NCI-H345 (cell line): ENCODE results near the gene EZH1.
A peak's percentile ranks its signal among the peaks of the same experiment; 100 is the strongest.

Source experiments
- DNase-seq: peaks from one replicate; lab custom pipeline; 2025; lab: John Stamatoyannopoulos, UW

Gene EZH1

DNA sequence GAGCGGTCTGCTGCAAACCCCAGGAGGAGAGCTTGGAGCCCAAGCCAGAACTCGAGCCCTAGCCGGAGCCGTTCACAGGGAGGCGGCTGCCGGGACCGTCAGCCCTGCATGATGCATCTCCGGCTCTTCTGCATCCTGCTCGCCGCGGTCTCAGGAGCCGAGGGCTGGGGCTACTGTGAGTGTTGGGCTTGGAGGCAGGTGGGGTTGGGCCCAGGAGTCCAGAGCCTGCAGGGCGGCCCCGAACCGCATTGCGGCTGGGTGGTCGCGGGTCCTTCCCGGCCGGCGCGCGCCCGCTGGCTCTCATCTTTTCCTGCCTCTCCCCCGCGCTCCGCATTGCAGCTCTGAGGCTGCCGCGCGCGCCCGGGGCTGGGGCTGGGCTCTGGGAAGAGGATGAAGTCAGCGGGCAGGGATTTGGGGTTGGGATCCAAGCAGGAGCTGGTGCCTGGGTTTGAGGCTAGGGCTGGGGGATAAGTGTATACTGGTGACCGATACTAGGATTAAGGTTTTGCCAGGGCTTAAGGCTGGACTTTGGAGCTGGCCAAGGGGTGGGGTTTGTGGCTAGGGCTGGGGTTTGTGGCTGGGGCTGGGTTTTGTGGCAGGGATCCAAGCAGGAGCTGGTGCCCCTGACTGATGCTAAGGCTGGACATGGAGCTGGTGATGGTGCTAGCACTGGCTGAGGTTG is 62.0 kb downstream of the EZH1 start:
- DNase-seq: peak; percentile 47

DNA sequence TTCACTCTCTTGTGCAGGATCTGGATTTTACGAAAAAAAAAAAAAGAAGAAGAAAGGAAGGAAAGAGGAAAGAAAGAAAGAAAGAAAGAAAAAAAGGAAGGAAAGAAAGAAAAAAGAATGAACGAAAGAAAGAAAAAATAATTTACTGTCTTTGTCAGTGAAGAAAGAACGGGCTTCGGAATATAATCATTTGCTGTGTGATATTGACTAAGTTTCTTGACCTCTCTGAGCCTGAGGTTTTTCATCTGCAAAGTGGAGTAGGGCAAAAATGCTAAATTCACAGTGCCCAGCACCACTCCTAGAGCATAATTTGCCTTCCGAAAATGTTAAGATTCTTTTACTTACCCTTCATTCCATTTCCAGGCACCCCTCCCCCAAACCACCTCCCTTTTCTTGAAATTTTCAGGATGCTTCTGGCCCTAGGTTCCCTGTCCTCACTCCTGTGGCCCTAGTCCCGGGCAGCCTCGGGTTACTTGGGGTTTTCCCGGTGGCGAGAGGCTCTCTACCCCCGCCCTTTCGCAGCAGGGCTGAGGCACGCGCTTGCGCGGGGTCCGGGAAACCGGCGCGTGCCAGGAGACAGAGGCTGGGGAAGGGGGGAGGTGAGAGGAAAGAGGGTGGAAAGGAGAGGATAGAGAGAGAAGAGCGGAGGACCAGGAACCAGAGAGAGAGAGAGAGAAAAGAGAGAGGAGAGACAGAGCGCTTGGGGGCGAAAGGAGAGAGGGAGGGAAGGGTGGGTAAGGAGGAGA is 62.7 kb downstream of the EZH1 start, which contains the start of gene CNTNAP1:
TSS of gene CNTNAP1 (plus strand) at position 556 of the 746 bp plus-strand sequence. CDS start 299 bp downstream, outside the sequence.
- DNase-seq: peak; percentile 42

DNA sequence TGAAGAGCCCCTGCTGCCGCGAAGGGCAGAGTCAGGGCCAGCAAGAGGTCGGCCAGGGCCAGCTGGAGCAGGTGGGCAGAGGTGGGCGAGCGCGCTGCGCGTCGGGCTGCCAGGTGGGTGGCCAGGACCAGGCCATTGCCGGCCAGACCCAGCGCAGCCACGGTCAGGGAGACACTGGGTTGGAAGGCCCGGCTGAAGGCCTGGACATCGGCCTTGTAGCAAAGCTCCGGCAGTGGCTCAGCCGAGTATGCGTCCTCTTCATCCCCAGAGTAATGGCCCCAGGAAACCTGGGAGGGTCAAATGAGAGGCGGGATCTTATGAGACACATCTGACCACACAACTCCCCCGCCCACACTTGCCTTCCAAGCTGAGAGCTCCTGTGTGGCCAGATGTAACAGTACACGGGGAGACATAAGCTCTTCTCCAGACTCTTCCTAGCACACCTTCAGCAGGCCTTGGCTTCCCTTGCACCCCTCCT is 64.5 kb downstream of the EZH1 start:
- no peak for DNase-seq

DNA sequence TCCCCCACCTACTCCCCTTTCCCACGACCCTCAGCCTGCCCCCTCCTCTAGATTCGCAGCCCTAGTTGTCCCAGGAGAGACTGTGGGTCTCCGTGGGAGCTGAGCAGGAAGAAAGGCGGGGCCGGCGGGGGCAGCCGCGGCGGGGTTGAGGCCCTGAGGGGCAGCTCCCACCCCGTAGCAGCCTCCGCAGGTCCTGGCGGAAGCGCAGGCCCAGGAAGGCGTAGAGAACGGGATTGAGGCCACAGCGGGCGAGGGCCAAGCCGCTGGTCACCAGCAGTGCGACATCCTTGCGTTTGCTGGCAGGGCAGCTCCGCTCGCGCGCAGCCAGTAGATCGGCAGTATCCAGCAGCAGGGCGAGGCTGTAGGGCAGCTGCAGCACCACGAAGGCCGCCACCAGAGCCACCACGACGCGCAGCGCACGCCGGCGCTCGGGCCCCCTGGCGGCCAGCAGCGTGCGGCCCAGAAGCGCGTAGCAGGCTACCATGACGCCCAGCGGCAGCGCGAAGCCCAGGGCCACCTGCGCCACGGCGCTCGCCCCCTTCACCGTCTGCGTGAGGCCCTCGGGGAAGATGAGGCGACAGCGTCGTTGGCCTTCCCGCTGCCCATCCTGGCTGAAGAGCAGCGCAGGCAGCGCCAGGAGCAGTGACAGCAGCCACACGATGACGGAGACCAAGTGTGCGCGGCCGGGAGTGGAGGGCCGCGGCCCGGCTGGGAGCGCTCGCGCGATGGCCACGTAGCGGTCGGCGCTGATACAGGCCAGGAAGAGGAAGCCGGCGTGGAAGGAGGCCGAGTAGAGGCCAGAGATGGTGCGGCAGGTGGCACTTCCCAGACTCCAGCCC is 65.1 kb downstream of the EZH1 start:
- peak; percentile 82 for DNase-seq

DNA sequence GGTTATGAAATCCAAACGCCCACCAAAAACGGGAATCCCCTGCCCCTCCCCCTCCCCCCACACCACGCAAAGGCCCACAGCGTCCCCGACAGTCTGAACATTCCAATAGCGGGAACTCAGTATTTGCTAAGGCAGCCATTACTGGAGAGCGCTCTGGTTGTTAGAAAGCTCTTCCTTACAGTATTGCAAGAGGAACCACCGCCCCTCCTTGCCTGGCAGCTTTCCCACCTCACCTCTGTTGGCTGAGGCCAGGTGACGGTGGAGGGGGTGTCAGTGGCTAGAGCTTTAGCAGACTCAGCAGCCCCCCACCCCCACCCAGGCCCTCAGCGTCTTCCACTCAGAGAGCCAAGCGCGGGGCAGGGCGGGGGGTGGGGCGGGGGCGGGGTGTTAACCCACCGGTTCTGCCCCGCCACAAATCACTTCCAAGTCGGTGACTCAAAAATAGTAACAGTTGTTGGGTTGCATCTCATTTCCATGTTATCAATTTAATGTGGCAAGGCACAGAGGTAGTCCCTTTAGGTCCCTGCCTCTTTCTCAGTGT is 65.8 kb downstream of the EZH1 start:
- peak; percentile 79 for DNase-seq

DNA sequence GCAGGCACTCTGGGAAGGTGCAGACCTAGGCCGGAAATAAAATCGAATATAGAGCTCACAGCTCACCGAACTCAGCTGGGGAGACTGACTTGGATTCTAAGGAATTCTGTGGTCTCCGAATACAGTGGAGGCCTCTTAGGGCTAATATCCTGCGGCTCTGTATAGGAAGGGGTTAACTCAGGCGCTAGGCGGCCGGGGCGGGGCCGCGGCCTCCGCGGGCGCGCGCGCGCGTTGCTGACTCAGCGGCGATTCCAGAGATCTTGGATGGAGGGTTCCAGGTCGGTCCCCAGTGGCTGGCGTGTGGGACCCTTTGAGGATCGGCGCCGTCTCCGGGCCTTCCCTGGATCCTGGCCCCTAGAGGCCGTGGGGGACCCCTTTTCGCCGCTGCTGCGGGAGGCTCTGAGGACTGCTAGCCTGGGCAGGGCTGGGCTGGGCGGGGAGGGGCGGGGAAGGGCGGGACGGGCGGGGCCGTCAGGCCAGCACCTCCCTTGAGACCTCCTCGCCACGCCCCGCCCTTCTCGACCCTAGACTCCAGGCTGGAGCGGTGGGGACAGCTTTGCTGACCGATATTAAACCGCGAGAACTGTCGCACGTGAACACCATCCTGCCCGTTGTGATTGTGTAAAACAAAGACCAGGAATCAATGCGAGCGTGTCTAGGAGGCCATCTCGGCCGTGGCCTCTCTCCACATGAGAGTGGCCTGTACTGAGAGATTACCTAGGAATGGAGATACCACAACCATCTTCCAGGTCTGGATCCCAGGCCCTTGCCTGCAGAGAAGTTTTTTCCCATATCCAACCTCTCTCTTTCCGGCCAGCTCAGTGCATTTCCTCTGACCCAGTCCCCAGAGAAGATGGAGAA is 66.7 kb downstream of the EZH1 start:
- DNase-seq: peak; percentile 91

DNA sequence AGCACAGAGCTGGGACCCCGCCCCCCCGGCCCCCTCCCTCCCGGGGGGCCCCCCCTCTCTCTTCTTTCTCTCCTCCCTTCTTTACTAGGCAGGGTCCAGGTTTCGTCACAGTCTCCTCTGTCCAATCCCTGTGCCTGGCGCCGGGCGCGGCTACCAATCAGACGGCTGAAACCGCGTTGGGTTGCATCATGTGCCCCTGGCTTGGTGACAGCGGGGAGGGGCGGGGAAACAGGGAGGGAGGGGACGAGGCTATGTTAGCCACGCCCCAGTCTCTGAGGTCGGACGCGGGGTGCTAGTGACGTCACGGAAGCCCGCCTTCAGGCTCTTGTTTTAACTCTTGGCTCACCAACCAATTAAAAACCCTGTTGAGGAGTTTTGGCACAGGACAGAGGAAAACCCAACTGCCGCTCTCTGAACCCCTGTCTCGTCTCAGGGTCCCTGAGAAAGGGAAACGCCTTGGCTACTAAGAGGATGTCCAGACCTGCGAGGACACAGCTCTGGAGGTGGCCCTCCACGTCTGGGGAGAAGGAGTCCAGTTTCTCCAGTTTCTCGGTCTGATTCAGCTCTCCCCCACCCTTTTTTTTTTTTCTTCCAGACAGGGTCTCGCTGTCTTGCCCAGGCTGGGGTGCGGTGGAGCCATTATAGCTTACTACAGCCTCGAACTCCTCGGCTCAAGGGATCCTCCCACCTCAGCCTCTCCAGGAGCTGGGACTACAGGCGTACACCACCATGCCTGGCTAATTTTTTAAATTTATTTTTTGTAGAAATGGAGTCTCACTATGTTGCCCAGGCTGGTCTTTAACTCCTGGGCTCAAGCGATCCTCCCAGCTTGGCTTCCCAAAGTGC is 67.6 kb downstream of the EZH1 start:
- peak; percentile 99 for DNase-seq

DNA sequence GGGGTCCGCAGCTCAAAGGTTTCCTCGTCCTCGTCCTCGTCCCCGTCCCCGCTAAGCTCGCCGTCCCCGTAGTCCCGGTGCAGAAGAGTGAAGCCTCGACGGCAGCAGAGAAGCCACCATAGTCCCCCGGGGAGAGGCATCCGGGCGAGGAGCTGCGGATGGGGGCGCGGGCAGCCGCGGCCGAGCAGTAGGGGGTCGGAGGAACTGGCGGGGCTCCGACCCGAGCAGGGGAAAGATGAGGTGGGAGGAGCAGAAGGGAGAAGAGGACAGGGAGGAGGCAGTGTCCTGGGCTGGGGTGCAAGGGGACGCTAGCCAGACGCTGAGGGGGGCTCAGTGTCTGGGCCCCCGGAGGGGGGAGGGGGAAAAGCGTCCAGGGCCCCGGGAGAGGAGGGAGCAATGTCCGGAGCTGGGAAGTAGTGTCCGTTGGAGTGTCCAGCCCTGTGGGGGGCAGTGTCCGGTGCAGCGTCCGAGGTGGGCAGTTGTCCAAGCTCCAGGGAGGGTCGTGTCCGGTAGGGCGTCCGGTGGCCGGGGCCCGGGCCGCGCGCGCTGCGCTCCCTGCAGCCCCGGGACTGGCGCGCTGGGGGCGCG is 68.3 kb downstream of the EZH1 start, which contains the start of gene PLEKHH3:
TSS of gene PLEKHH3 (minus strand) at position 571 of the 588 bp plus-strand sequence. CDS start at position 140, 431 bp downstream.
- peak; percentile 42 for DNase-seq

DNA sequence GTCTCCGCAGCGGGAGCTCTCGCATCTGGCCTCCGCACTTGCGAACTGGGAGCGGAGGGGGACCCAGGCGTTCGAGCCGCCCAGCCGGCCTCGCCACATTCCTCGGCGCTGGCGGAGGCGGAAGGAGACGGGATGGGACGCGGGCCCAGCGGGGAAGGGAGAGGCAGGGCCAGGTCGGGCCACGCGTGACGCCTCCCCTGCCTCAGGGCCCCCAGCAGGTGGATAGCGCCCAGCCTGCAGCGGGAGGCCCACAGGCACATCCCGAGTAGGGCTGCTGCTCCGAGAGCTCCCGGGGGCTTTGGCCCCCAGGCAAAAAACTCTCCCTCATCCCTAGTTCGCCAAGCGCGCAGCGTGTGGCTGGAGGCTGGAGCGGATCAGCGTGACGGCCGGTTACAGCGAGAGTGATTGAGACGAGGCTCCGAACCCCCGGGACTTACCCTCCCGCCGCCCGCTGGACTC is 68.8 kb downstream of the EZH1 start:
- DNase-seq: peak; percentile 26

DNA sequence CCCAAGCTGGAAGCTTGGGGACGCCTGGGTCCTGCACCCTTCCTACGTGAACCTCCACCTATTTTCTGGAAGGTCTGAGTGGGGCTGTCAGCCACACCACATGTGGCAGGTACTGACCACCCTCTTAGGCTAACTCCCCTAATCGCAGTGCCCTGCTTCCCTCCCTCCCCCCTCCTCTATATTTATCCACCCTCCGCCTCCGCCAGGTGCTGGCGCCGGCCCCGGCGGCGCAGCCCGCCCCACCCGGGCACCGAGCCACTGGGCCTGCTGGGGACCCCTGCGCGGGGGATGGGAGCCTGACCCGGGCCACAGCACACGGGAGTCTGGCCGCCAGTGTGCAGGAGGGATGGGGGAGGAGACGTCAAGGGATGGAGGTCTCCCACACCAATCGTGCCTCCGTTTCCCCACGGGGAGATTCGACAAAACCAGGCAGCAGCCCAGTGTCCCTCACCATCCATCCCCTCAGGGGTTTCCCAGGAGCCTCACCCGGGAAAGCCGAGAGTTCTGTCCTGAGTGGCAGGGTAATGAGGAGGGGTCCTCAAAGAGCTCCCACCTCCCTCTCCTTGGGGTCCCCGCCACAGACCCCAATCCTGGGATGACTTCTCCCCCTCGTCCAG is 69.4 kb downstream of the EZH1 start:
- peak; percentile 52 for DNase-seq

DNA sequence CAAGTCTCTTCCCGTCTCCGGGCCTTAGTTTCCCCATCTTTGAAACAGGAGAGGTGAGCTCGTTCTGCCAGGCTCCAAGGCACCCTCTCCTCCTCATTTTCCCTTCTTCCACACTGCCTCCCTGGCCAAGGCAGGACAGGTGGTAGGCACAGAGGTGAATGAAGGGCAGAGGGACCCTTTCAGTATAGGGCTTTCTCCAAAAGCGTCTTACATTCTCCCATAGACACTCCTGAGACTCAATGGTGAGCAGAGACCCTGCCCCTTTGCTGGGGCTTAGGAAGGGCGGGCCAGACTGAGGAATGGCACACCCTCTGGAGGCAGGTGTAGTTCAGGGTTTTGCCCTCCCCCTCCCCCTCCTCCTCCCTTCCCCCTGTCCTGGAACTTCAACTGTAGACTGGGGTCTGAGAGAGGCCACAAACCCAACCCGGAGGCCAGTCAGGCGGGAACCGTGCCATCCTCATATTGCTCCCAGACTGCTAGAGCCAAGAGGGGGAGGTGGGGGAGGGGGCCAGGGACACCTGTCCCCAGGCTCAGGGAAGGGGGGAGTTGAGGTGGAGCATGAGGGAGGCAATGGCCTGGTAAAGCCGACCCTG is 70.0 kb downstream of the EZH1 start:
- DNase-seq: peak; percentile 25

DNA sequence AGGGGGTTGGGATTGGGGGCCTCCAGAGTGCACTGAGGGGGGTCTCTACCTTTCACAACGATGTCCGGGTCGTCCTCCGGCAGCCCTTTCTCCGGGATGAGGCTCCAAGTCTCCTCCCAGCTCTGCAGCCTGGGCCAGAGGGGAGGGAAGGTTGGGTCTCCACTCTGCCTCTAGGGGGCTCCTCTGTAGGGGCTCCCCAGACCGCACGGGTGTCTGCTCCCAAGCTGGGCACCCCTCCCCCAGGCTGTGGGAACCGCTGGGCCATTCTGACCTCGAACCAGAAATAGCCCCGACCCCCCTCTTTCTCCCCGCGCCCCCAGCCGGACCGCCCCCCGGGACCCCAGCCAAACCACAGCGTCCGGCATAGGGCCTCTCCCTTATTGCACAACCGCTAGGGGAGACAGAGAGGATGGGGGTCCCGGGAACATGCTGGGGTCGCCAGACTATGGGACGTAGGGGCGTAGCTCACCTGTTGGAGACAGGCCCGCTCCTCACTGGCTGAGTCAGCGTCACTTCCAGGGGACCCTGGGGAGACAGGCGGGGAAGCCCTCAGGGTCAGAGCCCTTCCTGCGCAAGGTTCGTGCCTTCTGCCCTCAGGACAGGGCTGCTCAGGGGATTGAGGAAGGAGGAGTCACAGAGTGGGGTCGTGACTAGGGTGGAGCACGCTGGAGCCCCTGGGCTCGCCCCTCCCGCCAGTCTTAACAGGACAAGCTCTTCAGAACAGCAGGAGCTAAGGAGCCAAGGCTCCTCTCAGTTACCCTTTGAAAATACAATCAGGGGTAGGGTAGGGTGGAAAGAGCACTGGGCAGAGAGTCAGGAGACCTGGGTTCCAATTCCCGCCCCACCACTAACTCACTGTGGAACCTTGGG is 70.7 kb downstream of the EZH1 start:
- DNase-seq: no peak

DNA sequence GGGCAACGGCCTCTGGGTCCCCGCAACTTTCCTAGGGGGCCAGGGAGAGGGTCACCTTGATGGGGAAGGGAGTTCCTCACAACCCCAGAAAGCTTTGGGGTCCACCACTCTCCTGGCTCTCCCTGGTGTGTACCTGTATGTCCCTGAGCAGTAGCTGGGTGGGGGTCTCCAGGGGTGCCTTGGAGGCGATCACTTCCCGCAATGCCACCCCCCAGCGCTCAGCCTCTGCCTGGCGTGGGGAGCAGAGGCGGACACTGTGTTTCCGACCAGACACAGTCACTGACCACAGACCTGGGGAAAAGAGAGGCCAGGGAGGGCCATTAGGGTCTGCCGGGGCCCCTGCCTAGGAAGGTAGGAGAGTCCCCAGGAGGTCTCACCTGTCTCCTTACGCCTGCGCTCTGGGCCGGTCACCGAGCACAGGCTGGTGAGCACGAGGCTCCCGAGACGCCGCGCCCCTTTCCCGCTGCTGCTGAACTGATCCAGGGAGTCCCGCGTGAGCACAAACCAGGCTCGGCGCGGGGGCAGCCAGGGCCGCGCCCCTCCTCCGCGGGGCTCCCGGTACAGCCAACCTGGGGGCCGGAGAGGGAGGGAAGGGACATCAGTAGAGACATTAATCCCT is 71.5 kb downstream of the EZH1 start:
- DNase-seq: no peak

DNA sequence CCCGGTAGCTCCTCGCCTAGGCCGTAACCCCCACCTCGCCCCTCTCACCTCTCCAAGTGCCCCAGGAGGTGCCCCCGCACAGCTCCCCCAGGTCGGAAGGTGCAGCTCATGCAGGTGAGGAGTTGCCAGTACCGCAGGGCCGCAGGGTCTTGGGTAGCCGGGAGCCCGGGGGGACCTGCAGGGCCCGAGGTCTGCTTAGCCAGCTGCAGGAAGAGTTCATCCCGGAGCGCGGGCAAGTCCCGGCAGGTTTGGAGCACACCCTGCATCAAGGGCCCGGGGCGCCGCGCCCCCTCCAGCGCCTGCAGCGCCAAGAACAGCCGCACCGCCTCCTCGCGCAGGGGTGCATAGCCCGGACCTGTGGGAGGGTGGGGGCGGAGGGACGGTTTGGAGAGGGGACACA is 72.8 kb downstream of the EZH1 start:
- DNase-seq: no peak

DNA sequence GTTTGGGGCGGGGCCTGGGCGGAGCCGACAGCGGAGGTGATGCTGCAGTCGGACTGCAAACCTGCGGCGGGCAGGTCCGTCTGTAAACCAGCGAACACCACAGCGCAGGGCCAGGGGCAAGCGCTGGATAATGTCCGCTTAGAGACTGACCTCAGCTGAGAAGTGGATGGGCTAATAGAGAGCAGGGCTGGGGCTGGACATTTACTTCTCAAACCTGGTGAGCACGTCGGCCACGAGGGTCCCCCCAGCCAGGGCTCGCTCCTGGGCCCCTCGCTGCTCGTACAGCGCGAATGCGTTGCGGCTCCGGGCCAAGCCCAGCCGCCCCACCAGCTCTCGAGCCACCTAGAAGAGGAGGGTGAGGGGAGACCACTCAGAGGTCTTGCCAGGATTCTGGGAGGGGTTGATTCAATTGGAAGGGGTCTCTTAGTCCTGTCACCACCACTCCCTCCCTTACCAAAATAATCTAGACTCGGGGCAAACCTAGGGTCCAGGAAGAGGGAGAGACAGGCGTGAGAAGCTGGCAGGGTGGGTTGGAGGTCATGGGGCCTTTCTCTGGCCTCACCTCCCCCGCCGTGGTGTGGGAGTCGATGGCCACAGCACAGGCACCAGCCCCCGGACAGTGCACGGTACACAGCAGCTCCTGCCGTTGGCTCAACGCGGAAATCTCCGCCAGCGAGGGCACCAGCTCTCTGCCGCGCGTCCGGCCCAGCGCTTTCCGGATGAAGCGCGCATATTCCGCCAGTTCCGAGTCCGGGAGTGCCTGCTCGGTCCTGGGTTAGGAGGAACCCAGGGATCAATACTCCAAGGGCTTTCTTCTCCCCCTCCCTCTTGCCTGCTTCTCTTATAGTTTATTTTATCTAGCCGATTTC is 73.8 kb downstream of the EZH1 start:
- no peak for DNase-seq
